Kasumi-1 (cell line): ENCODE results near the gene FAM120A.

ENCODE experiments used
- DNase-seq, 2 experiments: peaks; one replicate each; lab custom pipeline; 2025; lab: John Stamatoyannopoulos, UW

The FAM120A gene

DNA sequence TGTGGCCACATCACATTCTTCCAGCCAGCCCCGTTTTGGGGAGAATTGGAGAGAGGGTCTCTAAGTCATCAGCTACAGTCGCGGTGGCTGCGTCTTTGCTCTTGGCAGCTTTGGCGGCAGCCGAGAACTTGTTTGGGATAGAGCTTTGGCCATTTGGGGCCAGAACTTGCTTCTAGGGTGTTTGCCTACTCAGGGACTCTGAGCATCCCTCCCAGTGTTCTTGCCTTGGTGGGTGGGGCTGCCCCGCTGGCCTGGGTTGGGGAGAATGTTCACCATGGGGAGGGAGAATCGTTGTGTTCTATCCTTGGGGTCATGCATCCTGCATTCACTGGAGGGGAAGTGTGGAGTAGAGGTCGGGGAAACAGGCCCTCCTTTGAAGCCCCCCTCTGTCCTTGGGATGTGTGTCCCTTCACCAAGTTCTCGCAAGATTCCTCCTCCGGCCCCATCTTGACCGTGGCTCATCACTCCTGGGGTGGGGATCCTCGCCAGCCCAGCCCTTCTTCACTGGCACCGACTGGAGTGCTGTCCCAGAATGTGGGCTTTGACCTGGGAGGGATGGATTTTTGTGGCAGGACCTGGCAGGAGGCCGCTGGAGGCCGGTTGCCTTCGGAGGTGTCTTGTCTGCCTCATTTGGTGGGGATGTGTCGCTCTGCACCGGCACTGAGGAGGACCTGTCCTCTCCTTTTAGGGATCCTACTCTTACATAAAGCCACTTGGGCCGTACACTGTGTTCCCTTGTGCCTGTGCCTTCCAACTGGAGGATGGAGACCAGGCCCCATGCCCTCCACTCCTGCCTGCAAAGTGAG, 128.4 kb downstream of the FAM120A start:
- no peak for DNase-seq

DNA sequence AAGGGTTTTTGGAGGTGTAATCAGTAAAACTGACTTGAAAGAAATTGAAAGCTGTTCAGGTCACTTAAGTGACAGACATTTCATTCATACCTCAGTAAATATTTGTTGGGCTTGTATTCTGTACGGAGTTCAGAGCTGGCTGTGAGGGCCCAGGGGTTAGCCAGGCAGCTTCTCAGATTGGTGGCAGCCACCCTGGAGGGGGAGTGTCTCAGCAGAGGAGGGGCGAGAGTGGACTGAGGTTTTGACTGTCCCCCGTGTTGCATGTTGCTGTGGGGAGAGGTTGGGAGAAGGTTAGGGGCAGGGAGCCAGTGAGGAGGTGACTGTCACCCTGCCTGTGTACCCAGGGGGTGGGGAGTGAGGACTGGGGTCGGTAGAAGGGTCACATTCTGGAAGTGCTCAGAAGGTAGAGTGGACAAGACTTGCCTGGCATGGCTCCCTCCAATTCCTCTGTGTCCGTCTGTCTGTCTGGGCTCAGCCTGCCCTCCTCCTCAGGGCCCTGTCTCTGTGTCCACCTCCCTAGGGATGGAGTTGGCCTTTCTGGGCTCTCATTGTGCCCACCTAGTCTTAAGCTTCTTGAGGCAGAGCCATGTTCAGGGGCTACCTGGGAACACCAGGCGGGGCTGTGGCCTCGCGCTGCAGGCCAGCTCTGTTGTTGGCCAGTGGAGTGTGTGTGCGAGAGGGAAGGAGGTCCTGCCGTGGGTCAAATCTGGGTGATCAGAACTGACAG, 129.3 kb downstream of the FAM120A start:
- no peak for DNase-seq

DNA sequence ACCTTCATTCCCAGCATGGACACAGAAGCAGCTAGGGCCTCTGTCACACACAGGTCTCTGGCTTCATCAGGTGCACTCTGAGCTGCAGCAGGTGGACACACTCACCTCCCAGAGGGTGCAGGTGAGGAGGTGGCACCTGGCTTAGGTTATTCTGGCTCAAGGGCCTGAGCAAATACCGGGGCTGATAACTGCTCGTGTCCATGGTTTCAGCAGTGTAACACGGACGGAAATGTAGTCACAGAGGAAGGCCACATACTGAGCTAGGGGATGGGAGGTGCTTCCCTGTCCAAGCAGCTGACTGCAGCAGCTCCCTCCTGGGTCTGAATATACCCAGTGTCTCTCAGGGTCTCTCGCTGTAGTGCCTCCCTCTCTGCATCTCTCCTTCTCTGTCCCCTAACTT, 130.6 kb downstream of the FAM120A start:
- DNase-seq = no peak

DNA sequence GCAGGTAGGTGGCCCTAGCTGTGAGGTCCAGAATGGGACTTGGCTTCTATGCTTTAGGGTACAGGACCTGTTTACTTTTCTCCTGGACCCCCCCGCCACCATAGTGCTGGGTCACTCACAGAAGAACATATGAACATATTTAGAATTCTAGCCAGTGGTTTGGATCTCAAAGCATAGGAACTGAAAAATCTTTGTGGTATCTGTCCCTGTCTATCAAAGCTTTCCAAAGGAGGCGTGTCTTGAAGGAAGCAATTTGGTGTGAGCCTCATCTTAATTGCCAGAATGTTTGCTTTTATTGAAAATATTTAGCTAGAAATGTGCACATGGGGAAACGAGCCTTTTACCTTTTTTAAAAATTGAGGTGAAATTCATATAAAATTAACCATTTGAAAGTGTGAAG, 131.1 kb downstream of the FAM120A start:
- no peak for DNase-seq

DNA sequence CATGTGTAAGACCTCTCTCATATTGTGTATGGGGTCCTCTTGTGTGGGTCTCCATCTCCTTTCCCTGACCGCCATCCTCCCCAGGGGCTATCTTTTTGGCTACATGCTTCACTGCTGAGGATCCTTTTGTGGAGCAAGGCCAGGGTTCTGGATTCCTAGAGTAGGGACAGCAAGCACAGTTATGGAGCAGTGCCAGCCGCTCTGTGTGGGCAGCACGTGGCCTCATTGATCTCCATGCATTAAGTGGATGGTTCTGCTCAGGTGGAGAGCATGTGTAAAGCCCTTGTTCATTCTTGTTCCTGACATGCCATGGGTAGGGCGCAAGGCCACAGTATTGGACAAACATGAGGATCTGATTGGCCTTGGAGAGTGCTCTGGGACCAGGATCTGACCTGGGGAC, 133.8 kb downstream of the FAM120A start:
- DNase-seq = no peak

DNA sequence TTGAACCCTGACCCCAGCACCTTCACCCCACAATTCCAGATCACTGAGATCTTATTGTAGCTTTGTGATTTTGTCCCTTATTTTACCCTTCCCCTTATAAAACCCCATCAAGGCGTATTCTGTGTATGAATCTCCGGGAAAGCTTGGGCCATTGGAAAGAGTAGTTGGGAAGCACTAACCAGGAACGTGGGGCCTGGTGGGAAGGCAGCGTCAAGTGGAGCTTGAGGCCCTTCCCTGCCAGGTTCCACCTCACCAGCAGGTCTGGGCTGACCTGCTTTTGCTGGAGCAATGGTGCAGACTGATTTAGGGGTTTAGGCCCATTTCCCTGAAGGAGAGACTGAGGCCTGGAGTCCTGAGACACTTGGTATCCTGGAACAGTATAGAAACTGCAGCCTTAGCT, 134.2 kb downstream of the FAM120A start:
- DNase-seq = no peak

DNA sequence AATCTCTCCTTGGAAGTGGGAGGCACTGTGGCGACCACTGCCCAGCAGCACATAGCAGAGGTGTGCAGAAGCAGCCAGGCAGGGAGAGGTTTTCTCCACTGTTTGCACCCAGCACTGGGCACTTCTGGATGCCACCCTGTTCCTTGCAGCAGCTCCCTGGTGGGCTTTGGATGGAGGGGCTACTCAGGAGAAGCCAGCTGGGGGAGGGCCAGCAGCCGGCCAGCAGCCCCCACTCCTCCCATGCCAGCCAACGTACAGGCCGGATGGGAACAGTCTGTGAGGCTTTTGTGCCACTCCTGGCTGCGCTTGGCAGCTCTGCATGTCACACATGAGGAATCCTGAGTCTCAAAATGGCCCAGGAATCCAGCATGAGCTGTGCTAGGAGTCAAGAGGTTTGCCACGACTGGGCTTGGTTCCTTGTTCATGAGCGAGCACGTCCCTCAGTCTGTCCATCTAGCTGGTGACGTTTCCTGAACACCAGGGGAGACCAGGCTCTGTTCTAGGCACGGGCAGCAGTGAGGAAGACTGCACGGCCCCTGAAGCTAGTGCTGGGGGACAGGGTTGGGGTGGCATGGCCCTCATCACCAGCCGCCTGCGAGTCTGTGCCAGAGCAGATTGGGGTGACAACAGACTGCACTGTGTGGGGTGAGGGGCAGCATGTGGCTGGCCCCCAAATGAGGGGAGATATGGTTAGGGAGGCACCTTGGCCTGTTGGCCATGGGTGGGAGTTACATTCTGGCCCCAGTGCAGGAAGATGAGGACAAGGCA, 135.0 kb downstream of the FAM120A start:
- no peak for DNase-seq

DNA sequence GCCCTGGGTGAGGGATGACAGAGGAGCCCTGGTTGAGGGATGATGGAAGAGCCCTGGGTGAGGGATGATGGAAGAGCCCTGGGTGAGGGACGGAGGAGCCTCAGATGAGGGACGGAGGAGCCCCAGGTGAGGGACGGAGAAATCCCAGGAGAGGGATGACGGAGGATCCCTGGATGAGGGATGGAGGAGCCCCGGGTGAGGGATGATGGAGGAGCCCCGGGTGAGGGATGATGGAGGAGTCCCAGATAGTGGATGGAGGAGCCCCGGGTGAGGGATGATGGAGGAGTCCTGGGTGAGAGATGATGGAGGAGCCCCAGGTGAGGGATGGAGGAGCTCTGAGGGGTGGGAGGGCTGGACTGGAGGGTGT, 135.8 kb downstream of the FAM120A start:
- DNase-seq = no peak

DNA sequence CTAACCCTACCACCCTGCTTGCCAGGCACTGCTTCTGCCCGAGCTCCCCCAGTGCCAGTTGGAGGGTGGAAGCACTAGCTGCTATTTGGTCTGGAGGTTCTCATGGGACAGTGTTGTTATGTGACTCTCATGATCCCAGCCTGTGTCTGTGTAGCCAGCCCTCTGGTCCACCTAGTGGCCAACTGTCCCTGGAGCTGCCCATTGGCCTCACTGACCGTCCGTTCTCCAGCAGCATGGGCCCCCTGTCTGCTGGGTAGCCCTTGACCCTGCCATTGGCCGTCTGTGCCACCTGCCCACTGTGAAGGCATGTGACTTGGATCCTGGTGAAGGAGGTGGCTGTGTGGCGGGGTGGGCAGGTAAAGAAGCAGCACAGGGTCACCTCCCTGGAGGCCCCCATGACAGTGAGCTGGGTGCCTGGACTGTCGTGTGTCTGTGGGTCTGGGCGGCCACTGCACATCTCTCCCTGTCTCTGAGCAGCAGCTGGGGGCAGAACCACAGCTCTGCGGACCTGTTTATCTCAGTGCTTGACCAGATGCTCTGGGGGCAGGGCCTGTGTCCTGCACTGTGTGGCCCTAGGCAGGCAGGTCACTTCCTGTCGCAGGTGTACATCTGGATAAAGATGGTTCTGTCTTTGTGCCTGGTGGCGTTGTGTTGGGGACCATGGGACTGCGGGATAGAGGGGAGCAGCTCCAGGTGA, 136.3 kb downstream of the FAM120A start:
- no peak for DNase-seq

DNA sequence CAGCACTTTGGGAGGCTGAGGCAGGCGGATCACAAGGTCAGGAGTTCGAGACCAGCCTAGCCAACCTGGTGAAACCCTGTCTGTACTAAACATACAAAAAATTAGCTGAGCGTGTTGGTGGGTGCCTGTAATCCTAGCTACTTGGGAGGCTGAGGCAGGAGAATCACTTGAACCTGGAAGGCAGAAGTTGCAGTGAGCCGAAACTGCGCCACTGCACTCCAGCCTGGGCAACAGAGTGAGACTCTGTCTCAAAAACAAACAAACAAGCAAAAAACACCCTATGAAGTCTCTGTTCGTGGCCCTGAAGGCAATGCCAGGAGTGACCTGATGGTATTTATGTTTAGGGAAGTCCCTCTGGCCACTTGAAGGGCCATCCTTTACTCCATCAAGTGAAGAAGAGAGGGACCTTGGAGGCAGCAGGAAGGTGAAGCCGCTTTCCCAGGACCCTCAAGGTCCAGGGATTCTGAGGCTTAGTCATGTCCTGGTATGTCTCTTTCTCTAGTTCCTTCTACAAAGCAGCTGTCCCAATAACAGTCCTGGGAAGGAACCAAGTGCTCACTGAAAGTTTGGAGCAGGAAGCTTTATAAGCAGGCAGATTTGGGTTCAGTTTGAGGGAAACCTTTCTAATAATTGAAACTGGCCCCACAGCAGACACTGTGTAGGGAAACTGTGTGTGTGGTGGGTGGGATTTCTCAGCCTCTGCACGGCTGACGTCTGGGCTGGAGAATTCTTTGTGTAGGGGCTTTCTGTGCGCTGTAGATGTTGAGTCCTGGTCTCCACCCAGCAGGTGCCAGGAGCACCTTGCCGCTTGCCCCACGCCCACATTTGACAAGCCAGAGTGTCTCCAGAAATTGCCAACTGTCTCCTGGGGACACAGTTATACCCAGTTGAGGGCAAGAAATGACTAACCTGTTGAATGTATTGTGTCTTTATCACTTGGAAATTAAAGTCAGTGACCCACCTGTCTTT, 137.4 kb downstream of the FAM120A start:
- DNase-seq = no peak

DNA sequence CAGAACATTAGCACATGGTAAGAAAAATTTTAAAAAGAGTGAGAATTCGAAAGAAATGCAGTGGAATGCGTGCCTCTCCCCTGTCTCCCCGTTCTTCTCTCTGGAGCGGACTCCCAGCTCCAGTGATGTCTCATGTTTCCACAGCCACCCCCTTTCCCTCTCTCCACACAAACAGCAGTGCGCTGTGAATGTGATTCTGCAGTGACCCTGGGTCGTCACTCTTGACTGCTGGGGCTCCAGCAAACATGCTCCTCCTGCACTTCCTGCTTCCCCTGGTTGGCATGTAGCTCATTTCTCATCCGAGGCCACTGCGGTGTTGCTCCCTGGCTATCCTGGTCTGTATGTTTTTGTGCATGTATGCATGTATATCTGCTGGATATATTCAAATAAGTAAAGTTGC, 138.2 kb downstream of the FAM120A start:
- DNase-seq = no peak

DNA sequence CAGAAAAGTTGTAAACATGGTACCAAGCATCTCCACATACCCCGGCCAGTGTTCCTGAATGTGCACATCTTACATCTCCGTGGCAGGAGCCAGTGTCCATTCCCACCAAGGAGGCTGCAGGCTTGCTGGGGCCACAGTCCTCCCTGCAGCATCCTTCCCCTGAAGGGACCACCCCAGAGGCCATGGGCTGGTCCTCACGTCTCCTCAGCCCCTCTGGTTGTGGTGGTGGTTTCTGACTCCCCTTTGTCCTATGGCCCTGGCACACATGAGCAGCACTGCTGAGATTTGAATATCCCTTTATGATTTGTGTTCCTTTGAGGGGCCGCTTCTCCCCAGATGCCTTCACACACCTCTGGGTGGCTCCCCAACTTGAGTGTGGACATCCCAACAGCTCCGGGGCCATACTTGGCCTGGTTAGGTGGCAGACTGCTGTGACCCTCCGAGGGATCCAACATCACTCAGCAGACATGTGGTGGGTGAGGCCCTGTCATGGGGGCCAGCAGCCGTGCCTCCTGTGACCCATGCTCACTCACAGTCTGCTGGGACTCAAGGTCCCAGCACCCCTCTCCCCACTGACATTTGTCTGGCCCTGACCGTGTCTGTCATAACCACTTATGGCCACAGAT, 139.2 kb downstream of the FAM120A start:
- no peak for DNase-seq

DNA sequence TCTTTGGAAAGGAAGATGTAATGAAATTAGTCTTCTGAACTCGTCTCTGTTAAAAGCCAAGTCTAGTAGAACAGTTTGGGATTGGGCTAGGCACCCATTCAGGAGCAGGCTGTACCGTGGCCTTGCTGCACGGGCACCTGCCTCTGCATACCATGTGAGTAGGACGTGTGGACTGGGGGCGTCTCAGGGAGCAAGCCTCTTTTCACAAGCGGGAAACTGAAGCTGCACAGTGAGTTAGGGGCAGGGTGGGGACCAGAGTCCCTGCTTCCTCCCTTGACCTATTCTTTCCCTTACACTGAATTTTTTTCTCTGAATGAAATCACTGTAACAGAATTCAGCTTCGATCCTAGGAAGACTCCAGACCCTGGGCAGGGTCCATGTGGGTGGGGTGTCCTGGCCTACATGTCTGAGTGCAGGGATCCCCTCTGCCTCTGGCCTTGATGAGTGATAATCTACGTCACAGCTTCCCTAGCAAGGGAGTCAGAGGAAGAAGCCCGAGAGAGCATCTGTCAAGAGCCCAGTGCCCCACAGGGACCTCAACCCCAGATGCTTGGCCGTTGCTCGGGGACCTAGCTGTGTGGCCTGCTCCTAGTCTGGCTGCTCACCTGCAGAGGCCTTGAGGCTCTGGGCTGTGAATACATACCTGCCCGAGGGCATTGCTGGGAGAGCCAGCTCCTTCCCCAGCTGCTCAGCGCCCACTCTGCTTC, 140.0 kb downstream of the FAM120A start:
- DNase-seq = no peak

DNA sequence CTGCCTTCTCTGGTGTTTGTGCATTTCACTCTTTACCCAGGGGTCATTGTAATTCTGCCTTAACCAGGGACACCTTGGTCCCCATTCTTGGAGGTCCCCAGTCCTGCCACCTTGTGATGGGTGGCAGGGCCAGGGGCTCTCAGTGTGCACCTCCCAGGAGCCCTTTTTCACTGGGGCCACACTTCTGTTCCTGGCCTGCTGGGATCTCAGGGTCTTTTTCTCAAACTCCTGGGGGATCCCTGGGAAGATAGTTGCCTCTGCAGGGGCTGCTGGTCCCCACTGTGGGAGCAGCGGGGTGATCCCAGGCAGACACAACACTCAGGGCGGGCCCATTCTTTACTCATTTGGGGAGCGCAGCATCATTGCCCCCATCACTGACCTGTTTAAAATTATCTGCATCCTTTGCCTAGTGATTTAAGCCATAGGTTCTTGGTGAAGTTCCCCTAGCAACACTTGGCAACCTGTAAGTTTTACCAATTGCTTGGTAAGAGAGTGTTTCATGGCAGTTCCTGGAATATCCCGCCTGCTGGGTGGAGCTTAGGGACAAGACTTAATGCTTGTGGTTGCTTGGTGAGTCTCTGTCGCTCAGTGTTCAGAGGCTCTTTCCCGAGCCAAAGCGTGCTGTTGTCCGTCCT, 140.6 kb downstream of the FAM120A start:
- DNase-seq = no peak

DNA sequence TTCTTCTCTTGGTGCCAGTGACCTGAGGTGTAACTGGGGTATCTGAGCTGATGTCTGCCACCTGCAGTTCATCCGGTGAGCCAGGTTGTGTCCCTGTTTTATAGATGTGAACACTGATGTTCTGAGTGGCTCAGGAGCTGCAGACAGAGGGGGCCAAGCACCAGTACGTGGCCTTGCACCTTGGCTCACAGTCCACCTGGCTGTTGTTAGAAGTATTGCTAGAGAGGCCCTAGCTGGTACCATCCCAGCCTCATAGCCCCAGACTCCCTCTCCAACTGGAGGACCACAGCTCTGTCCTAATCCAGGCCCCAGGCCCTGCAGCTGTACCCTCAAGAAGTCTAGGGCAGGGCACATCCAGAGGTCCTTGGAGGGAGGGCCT, 141.1 kb downstream of the FAM120A start:
- DNase-seq = no peak

DNA sequence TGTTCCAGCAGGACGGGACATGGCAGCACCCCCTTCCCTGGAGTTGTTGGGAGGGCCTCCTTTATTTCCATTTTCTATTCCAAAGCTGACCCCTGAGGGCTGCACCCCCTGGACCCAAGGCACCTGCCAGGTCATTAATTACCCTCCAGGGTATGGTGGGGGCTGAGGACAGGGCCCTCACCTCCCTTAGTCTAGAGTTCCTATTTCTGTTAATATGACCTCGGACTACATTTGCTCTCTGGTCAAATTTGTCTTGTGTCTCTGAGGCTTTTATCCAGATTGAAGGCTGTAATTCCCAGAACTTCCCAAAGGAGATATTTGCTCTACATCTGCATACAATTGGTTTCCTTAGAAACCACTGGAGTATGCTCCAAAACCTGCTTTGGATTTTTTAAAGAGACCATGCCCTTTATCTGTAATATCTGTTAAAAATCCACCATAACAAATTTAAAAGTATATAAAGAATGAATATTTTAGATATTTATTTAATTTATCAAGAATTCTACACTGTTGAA, 141.7 kb downstream of the FAM120A start:
- no peak for DNase-seq

DNA sequence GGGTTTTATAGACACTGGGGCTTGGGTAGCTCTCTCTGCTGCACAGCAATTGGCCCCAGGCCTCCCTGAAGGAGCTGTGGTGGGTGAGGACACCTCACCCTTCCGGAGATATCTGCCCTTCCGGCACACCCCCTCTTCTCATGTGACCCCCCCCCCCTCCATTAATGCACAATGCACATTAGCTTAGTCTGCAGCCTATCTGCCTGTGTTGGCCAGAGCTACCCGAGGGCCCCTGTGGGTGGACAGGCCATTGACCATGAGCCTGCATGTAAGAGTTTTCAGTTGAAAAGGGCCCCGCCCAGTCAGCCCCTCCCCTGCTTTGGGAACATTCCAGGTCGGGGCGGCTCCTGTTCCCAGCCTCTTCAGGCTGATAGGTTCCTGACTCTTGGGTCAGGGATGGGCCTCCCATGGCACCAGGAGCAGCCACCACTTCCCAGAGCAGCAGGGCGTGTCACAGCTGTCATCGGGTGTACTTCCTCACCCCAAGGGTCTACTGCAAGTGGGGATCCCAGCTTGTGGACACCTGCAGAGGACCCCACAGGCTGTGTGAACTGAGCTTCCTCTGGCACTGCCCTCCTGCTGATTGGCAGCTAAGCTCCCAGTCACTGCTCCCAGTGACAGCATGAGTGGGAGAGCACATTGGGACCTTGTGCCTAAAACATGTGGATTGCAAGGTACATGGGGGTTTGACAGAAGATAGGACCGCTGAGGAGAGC, 142.7 kb downstream of the FAM120A start:
- DNase-seq = no peak

DNA sequence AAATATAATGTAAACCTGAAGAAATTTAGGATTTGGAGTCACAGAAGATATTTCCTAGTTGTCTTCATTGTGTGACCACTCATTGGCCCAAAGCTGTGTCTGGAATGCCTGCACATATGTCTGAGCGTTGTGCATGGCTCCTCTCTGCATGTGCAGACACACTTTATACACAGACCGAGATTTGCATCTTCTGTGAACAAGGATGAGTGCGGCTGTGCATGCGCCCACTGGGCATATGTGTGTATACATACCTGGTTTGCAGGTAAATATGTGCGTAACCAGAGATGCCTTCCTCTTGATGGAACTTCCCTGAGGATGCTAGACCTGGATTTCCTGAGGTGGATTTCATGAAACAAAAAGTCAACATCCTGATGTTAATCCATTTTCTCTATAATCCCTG, 144.0 kb downstream of the FAM120A start:
- DNase-seq = no peak
